ENCODE data around the gene C19orf73.

C19orf73 gene

GRCh38 chr19:49097453-49098288 lies 21.3 kb downstream of the C19orf73 start:
- DNase-seq: peak; percentile 55

DNA sequence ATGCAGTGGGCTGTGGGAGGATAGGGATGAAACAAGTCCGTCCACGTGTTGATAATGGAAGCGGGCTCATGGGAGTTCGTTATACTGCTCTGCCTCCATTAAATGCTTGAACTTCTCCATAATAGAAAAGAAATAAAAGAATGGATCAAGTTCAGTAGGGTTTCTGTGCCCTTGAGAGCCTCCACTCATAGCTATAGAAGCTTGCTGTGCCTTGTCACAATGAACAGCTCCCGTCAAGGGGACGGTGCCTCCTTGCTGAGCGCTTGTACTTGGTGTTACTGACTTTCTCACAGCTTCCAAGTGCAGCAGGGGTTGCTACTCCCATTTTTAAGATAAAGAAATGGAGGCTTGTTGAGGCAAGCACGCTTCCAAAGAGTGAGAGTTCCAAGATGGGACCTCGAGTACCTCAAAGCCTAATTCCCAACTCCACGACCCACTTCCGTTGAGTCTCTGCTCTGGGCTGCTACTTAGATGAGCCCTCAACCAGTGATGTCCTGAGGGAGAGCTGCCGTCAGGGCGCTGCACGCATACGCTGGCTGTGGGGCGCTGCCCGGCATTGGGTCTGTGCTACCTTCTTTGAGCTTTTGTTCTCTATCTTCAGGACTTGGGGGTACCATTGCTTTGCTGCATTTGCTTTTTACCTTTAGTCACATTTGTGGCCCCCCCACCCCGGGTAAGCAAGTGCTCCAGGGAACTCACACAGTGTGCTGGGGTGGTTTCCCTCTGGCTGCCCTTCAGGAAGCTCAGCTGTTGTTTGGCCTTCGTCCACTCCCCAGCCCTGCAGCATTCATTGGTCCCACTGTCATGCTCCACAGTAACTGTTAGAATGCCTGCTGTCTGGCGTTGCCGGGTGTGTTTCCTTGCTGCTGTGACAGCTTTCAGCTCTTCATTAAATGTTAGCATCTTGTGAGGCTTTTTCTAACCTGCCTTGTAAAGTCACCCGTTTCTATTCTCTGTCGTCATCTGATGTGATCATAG lies 24.1 kb downstream of the C19orf73 start:
- DNase-seq: no peak

- DNase-seq: no peak
Measured at GRCh38 chr19:49092686-49093085, 26.3 kb downstream of the C19orf73 start.

GRCh38 chr19:49091391-49092038 lies 27.4 kb downstream of the C19orf73 start:
- no peak for DNase-seq

DNA sequence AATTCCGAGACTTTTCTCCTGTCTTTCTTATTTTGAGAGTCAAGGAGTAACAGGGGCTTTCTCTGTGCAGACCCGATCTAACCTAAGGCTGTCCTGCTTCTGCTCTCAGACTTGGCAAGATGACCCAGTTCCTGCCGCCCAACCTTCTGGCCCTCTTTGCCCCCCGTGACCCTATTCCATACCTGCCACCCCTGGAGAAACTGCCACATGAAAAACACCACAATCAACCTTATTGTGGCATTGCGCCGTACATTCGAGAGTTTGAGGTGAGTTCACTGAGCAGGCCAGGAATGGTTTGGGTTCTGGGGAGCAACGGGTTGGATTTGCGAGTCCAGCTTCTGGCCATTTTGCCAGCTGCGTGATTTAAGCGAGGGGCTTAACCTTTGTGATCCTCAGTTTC lies 32.6 kb downstream of the C19orf73 start:
- no peak for DNase-seq

GRCh38 chr19:49085868-49086232 lies 33.1 kb downstream of the C19orf73 start:
- DNase-seq: no peak

GRCh38 chr19:49085020-49085867 lies 33.7 kb downstream of the C19orf73 start, which contains the start of gene SNRNP70:
SNRNP70 (plus strand) TSS chr19:49085451; CDS start chr19:49086415, 964 bp downstream.
- peak; percentile 99 for DNase-seq

GRCh38 chr19:49084206-49085019 lies 34.5 kb downstream of the C19orf73 start:
- no peak for DNase-seq

GRCh38 chr19:49081273-49081672 lies 37.7 kb downstream of the C19orf73 start:
- DNase-seq: no peak

DNA sequence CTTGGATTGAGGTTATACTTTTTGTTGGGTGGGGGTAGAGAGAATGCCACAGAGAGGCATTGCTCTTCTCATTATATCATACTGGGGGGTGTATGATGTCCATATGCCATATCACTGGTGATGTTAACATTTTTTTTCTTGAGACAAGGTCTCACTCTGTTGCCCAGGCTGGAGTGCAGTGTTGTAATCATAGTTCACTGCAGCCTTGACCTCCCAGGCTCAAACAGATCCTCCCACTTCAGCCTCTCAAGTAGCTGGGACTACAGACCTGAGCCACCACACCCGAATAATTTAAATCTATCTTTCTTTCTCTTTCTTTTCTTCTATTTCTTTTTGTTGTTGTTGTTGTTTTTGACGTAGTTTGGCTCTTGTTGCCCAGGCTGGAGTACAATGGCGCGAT lies 38.6 kb downstream of the C19orf73 start:
- no peak for DNase-seq

DNA sequence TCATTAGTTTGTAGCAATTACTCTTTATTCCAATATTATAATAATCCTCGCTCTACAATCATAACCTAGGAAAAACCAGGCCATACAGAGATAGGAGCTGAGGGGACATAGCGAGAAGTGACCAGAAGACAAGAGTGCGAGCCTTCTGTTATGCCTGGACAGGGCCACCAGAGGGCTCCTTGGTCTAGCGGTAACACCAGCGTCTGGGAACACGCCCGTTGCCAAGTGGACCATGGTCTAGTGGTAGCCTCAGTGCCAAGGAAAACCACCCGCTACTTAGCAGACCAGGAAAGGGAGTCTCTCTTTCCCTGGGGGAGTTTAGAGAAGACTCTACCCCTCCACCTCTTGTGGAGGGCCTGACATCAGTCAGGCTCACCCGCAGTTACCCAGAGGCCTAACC lies 44.1 kb downstream of the C19orf73 start:
- DNase-seq: peak; percentile 33

- no peak for DNase-seq
Measured at GRCh38 chr19:49073514-49074378, 45.2 kb downstream of the C19orf73 start.

- no peak for DNase-seq
Measured at GRCh38 chr19:49071860-49072547, 46.9 kb downstream of the C19orf73 start.

- DNase-seq: no peak
Measured at GRCh38 chr19:49070416-49070815, 48.5 kb downstream of the C19orf73 start.

- no peak for DNase-seq
Measured at GRCh38 chr19:49069026-49069425, 49.9 kb downstream of the C19orf73 start.
